ENCODE results near the gene GBX1.

Gene GBX1

GRCh38 chr7:151193203-151193978, 25.9 kb upstream of the GBX1 start:
- DNase-seq (ENCODE audit: low read depth) = no peak

- no peak for DNase-seq (ENCODE audit: low read depth)
Measured at GRCh38 chr7:151192002-151192539, 24.6 kb upstream of the GBX1 start.

GRCh38 chr7:151191544-151191943, 24.1 kb upstream of the GBX1 start:
- DNase-seq (ENCODE audit: low read depth) = no peak

- no peak for DNase-seq (ENCODE audit: low read depth)
Measured at GRCh38 chr7:151189038-151189437, 21.5 kb upstream of the GBX1 start.

GRCh38 chr7:151188252-151188542, 20.7 kb upstream of the GBX1 start:
- no peak for DNase-seq (ENCODE audit: low read depth)

- DNase-seq (ENCODE audit: low read depth) = no peak
Measured at GRCh38 chr7:151187409-151188251, 20.1 kb upstream of the GBX1 start.

GRCh38 chr7:151186640-151187408, 19.3 kb upstream of the GBX1 start, which contains the start of gene ASB10:
Gene ASB10, minus strand, starts transcription at chr7:151187250. Its CDS starts 120 bp downstream, at chr7:151187130.
- DNase-seq (ENCODE audit: low read depth) = no peak

GRCh38 chr7:151185762-151186639, 18.5 kb upstream of the GBX1 start:
- DNase-seq (ENCODE audit: low read depth) = no peak

- DNase-seq (ENCODE audit: low read depth) = no peak
Measured at GRCh38 chr7:151181011-151181431, 13.5 kb upstream of the GBX1 start.

- no peak for DNase-seq (ENCODE audit: low read depth)
Measured at GRCh38 chr7:151179946-151180345, 12.5 kb upstream of the GBX1 start.

GRCh38 chr7:151179287-151179860, 11.9 kb upstream of the GBX1 start:
- no peak for DNase-seq (ENCODE audit: low read depth)

GRCh38 chr7:151178831-151179230, 11.3 kb upstream of the GBX1 start:
- DNase-seq (ENCODE audit: low read depth) = no peak

GRCh38 chr7:151178236-151178635, 10.7 kb upstream of the GBX1 start:
- no peak for DNase-seq (ENCODE audit: low read depth)

GRCh38 chr7:151177310-151177709, 9.8 kb upstream of the GBX1 start:
- DNase-seq (ENCODE audit: low read depth) = no peak

GRCh38 chr7:151176401-151176800, 8.9 kb upstream of the GBX1 start:
- DNase-seq (ENCODE audit: low read depth) = no peak

- no peak for DNase-seq (ENCODE audit: low read depth)
Measured at GRCh38 chr7:151175793-151176311, 8.4 kb upstream of the GBX1 start.

GRCh38 chr7:151175047-151175792, 7.7 kb upstream of the GBX1 start:
- no peak for DNase-seq (ENCODE audit: low read depth)

GRCh38 chr7:151174246-151175046, 7.0 kb upstream of the GBX1 start:
- DNase-seq (ENCODE audit: low read depth) = no peak

Data from activated gamma-delta T cell treated with anti-CD3 and anti-CD28 coated beads, Interleukin-2, amount 50 U/mL, for 16 hours (primary cell).